Stimulated activated naive CD8-positive, alpha-beta T cell treated with anti-CD3 and anti-CD28 coated beads, Interleukin-15, amount 100 ng/mL, for 72 hours (primary cell): ENCODE results near the gene FRAS1.

Experiments used
- ATAC-seq: fragments of 150-1000 bp; cut with Tn5 transposase; 2 replicates; pipeline ENCODE4 v1.10.0; 2021; ENCODE audit warnings: mild to moderate bottlenecking, moderate library complexity
- DNase-seq, 2 donors: peaks; one replicate each; pipeline ENCODE4 v3.0.0; 2021 to 2022
- H3K27ac Mint-ChIP-seq, 2 donors: one replicate each; pipeline ENCODE4 v1.8.0; 2022; ENCODE audit warnings: mild to moderate bottlenecking in 2 of 2, mixed read lengths in 2 of 2, moderate library complexity in 2 of 2
- H3K27me3 Mint-ChIP-seq: one replicate; pipeline ENCODE4 v1.8.0; 2022; ENCODE audit warnings: mixed read lengths
- H3K4me1 Mint-ChIP-seq: one replicate; pipeline ENCODE4 v1.8.0; 2022; ENCODE audit warnings: mild to moderate bottlenecking, mixed read lengths
- H3K4me3 Mint-ChIP-seq, 2 donors: one replicate each; pipeline ENCODE4 v1.8.0; 2022; ENCODE audit warnings: mild to moderate bottlenecking in 2 of 2, mixed read lengths in 2 of 2, moderate library complexity in 1 of 2
- H3K9me3 Mint-ChIP-seq, 2 donors: one replicate each; pipeline ENCODE4 v1.8.0; 2022; ENCODE audit warnings: mixed read lengths in 2 of 2

Gene FRAS1

DNA sequence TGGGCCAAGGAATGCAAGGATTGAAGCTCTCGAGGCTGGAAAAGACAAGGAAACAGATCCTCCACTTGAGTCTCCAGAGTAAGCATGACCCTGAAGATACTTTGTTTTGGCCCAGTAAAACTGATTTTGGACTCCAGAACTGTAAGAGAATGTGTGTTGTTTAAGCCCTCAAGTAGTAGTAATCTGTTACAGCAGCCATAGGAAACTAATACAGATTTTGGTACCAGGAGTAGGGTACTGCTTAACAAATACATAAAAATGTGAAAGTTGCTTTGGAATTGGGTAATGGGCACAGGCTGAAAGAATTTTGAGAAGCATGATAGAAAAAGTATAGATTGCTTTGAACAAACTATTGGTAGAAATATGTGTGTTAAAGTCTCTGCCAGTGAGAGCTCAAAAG is 17.4 kb upstream of the FRAS1 start:
- no peaks in the 10 kb centered on the region for H3K4me1 Mint-ChIP-seq

DNA sequence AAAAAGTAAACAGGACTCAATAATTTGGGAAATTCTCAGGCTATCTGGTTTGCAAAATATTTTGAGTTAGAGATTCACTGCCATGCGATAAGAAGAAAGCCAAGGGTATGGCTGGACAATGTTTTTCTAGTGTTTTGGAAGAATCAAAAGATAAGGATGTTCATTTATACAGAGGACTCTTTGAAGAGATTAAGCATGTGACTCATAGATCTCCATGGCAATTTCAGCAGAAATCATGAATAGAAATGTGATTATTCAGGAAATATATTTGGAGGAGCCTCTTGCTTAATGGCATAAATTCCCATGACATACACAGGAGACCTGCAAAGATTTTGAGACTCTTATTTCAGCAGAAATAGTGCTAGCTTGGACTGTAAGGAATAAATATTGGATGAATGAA is 16.7 kb upstream of the FRAS1 start:
- Mint-ChIP-seq H3K27me3 (no peaks in the 10 kb centered on the region), H3K9me3 (peaks cover 0 to 9% of the 10 kb centered on the region in 2 donors), H3K27ac (no peak overlapping the region), H3K4me3 (no peak overlapping the region), H3K4me1 (no peaks in the 10 kb centered on the region)
- no peak for ATAC-seq
- no peak for DNase-seq

More for the DNA sequence above, 17.4 kb upstream of the FRAS1 start:
- Mint-ChIP-seq H3K4me3 (no peak overlapping the region), H3K9me3 (peaks cover 0 to 9% of the 10 kb centered on the region in 2 donors), H3K27me3 (no peaks in the 10 kb centered on the region), H3K27ac (no peak overlapping the region)
- DNase-seq (no peak), ATAC-seq (no peak)

DNA sequence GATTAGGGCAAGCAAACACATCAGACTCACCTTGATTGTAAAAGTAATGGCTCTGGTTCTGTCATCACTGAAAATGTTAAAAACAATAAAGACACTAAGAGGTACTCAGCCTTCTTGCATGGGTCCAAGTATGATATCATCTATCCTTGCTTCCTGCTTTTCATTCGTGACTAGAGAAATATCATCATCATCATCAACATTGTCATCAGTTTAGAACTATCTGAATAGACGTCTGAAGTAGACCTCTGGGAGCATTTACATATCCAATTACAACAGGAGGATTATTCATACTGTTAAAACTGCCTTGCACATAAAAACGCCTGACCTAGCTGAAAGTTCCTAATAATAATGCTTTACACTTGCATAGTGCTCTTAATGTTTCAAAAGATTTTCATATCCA is 9.8 kb upstream of the FRAS1 start:
- Mint-ChIP-seq H3K4me1 (no peaks in the 10 kb centered on the region), H3K27ac (no peak overlapping the region), H3K9me3 (no peaks in the 10 kb centered on the region), H3K4me3 (no peak overlapping the region), H3K27me3 (no peaks in the 10 kb centered on the region)
- no peak for ATAC-seq
- no peak for DNase-seq

GRCh38 chr4:78056265-78057129 is 626 bp upstream of the FRAS1 start:
- ATAC-seq, result peak; percentile 87
- Mint-ChIP-seq H3K4me1 (peaks cover 34% of the 10 kb centered on the region), H3K4me3 (peak overlapping the region; percentile 90 to 96), H3K9me3 (no peaks in the 10 kb centered on the region), H3K27ac (peak overlapping the region; percentile 75 to 88), H3K27me3 (peaks cover 61% of the 10 kb centered on the region)
- DNase-seq, result peak; percentile 50 to 59

DNA sequence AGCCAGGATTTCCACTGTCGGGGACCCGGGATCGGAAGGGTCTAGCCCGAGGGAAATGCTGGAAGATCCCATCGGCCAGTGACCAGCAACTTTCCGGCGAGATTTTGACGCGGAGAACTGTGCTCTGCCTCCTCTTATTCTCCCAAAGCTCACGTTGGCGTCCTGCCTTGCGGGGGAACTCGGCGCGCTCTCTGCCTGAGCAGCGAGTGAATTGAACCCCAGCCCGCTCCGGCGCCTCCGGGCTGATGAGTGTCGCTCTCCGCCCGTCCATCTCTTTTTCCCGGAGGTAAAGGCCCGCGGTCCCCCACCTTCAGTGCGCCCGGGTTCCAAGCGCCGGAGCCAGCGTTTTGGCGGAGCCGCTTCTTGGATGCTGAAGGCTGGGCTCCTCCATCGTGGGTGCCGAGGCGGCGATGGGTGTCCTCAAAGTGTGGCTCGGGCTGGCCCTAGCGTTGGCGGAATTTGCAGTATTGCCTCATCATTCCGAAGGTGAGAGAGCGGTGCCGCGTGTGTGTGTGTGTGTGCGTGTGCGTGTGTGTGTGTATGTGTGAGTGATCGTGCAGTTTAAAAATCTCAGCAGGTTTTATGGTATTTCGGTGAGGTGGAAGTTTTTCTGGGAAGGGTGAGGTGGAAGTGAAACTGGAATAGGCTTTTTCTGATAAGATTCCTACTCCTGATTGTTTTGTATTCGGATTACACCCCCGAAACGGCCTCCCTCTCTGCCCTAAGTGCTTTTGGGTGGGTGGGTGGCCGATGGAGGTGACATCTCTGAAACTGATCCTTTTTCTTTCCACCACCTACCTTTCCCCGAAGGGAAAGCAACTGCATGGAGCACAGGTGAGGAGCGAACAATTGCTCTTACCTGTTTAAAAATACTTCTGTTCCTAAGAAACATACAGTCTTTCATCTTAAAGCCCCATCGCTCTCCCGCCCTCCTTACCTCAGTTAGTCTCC is 752 bp downstream of the FRAS1 start:
- Mint-ChIP-seq H3K4me3 (peak overlapping the region; percentile 90 to 96), H3K27ac (peak overlapping the region; percentile 93 to 95), H3K27me3 (peaks cover 69% of the 10 kb centered on the region), H3K4me1 (peaks cover 43% of the 10 kb centered on the region), H3K9me3 (no peaks in the 10 kb centered on the region)
- peak; percentile 50 to 58 for DNase-seq
- peak; percentile 58 for ATAC-seq

GRCh38 chr4:78058591-78059523 is 1.7 kb downstream of the FRAS1 start:
- DNase-seq, result peak in 1 of 2 donors; percentile 20
- peaks cover 66% of the 10 kb centered on the region for H3K27me3 Mint-ChIP-seq
- H3K27ac Mint-ChIP-seq, result peak overlapping the region; percentile 82 to 95
- no peaks in the 10 kb centered on the region for H3K9me3 Mint-ChIP-seq
- H3K4me1 Mint-ChIP-seq, result peaks cover 43% of the 10 kb centered on the region
- peak overlapping the region; percentile 90 to 96 for H3K4me3 Mint-ChIP-seq
- no peak for ATAC-seq

GRCh38 chr4:78059524-78059889 is 2.4 kb downstream of the FRAS1 start:
- ATAC-seq (peak; percentile 19), DNase-seq (peak; percentile 23 to 28)
- Mint-ChIP-seq H3K4me3 (peak overlapping the region; percentile 90 to 96), H3K4me1 (peaks cover 43% of the 10 kb centered on the region), H3K27me3 (peaks cover 66% of the 10 kb centered on the region), H3K9me3 (no peaks in the 10 kb centered on the region), H3K27ac (no peak overlapping the region)

GRCh38 chr4:78059938-78060337 is 2.8 kb downstream of the FRAS1 start:
- Mint-ChIP-seq H3K4me1 (peaks cover 43% of the 10 kb centered on the region), H3K27me3 (peaks cover 66% of the 10 kb centered on the region), H3K27ac (no peak overlapping the region), H3K9me3 (no peaks in the 10 kb centered on the region), H3K4me3 (no peak overlapping the region)
- ATAC-seq, result no peak
- DNase-seq, result no peak

DNA sequence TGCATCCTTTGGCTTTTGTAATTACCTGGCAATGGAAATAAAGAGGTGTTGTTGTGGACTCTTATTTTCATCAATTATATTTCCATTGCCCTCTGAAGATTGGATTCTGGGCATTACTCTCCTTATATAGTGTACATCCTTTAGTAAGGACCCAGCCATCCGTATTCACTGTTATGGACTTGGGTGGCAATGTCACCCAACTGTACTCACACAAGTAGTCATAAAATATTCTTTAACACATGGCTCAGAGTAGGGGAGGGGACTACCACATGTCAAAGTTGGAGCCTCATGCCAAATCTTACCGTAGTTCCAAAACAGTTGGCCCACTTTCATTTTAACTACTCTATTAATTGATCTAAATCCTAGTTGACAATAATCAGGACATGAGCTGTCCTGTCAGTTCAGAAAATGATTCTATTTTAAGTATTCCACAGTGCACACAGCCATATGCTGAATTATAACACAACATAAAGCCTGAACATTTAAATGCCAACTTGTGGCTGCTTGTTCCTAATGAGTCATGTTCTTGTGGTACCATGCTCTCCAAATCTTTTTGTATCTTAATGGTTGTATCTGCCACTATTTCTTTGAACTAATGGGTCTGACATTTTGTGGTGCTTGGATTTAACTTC is 4.9 kb downstream of the FRAS1 start:
- DNase-seq (no peak), ATAC-seq (no peak)
- H3K27me3 Mint-ChIP-seq, result peaks cover 60% of the 10 kb centered on the region
- H3K9me3 Mint-ChIP-seq, result no peaks in the 10 kb centered on the region
- H3K4me1 Mint-ChIP-seq, result peaks cover 32% of the 10 kb centered on the region
- no peak overlapping the region for H3K27ac Mint-ChIP-seq
- H3K4me3 Mint-ChIP-seq, result no peak overlapping the region

GRCh38 chr4:78065508-78066192 is 8.5 kb downstream of the FRAS1 start:
- no peak for ATAC-seq
- DNase-seq, result no peak
- Mint-ChIP-seq H3K4me3 (no peak overlapping the region), H3K27me3 (peaks cover 56% of the 10 kb centered on the region), H3K4me1 (peaks cover 9% of the 10 kb centered on the region), H3K27ac (no peak overlapping the region), H3K9me3 (no peaks in the 10 kb centered on the region)

DNA sequence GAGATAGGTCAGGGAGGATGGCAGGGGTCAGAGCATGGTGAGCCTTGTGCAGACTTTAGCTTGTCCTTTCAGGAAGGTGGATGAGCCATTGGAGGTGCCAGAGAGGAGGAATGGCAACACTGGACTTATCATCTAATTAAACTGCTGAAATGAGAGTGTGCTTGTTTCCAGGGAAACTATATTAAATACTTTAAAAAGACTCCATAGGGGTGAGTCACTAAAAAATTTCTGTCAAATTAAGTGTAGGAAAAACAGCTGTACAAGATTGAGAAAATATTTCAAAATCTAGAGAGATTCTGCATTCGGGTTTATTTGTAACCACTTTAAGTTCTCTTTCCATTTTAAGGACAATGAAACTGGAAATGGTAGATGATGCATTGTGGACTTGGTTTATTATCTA is 11.4 kb downstream of the FRAS1 start:
- Mint-ChIP-seq H3K9me3 (no peaks in the 10 kb centered on the region), H3K4me3 (no peak overlapping the region), H3K4me1 (no peaks in the 10 kb centered on the region), H3K27me3 (peaks cover 39% of the 10 kb centered on the region), H3K27ac (no peak overlapping the region)
- no peak for ATAC-seq
- no peak for DNase-seq

GRCh38 chr4:78069319-78069718 is 12.2 kb downstream of the FRAS1 start:
- no peaks in the 10 kb centered on the region for H3K4me1 Mint-ChIP-seq
- peaks cover 44% of the 10 kb centered on the region for H3K27me3 Mint-ChIP-seq
- no peak overlapping the region for H3K4me3 Mint-ChIP-seq

GRCh38 chr4:78069859-78070258 is 12.7 kb downstream of the FRAS1 start:
- Mint-ChIP-seq H3K4me3 (no peak overlapping the region), H3K4me1 (no peaks in the 10 kb centered on the region), H3K9me3 (no peaks in the 10 kb centered on the region), H3K27me3 (peaks cover 49% of the 10 kb centered on the region), H3K27ac (no peak overlapping the region)
- ATAC-seq (no peak), DNase-seq (no peak)

More at GRCh38 chr4:78069319-78069718, 12.2 kb downstream of the FRAS1 start:
- ATAC-seq, result no peak
- Mint-ChIP-seq H3K27ac (no peak overlapping the region), H3K9me3 (no peaks in the 10 kb centered on the region)
- no peak for DNase-seq

DNA sequence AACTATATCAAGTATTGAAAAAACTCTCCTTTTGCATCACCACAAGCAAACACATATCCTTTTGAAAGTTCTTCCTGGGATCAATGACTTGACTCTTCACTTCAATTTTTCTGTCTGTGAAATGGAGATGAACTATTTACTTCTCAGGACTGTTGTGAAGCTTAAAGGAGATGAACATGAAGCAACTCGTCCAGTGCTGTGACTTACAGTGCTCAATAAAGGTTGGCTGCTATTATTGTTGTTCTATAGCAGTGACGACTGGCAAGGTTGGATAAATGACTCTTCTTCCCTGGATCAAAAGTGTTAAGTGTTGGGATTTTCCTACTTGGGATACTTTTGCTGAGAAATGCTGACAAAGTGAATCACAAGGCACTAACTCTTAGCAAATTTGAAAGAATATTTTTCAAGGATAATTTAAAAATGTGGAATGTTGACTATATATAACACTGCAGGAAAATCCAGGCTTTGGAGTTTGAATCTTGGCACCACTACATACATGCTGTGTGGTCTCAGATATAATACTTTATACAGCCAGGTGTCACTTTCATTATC is 13.7 kb downstream of the FRAS1 start:
- Mint-ChIP-seq H3K27me3 (peaks cover 51% of the 10 kb centered on the region), H3K9me3 (no peaks in the 10 kb centered on the region), H3K27ac (no peak overlapping the region), H3K4me1 (no peaks in the 10 kb centered on the region), H3K4me3 (no peak overlapping the region)
- ATAC-seq, result no peak
- no peak for DNase-seq
